Right ventricle myocardium superior (tissue), 1 donor: ENCODE results near the gene GBP2. TPM values are rescaled to one million over a fixed set of nuclear protein-coding genes. Genes with fewer than 3 reads are reported as not detected.

Source experiments
- ATAC-seq: fragments of 200-7000 bp; cut with Tn5 transposase; one replicate; pipeline ENCODE4 v1.9.1; 2020; ENCODE audit warnings: mild to moderate bottlenecking; ENCODE audit not compliant: poor library complexity
- DNase-seq: peaks from one replicate; pipeline ENCODE4 v3.0.0-alpha.2; 2020
- intact Hi-C: fragments of 100-400 bp; cut with DNase I; formaldehyde crosslinking; loops from one replicate; pipeline ENCODE4 v1.11.2; 2022
- long read RNA-seq: library from polyadenylated mRNA; unstranded; transcript quantifications from one replicate; pipeline ENCODE4 v2.0.0, GENCODE V29; 2021
- total RNA-seq: library from RNA; stranded (reverse); fragmentation: NEBNext Ultra II Directional; extraction: Animal tissue kit (Norgen Biotek cat#: 25700); gene quantifications from one replicate; pipeline ENCODE4 v1.2.1, GENCODE V29; 2021
- donor health status: DM: no; HTN: yes; CAD: no; lungs with severe emphysema.

GBP2 gene
- 11.1 TPM for total RNA-seq
- long read RNA-seq, transcript GBP2-201 (11 exons, 2,220 nt): major isoform, 23 of 28 reads
- long read RNA-seq, partial matches to known transcripts: 1 of 28 reads
- long read RNA-seq, other reads (novel, unspliced or antisense): 4 of 28 reads

- ATAC-seq (peak; percentile 85), DNase-seq (no peak)
- intact Hi-C loops: no loop called here
These were observed at the start of gene GBP2 for GRCh38 chr1:89125913-89126580. Gene GBP2 (minus strand): TSS chr1:89126114. CDS start chr1:89121966, 4,148 bp downstream.

- ATAC-seq (no peak), DNase-seq (no peak)
- intact Hi-C loops: no loop called here
These were observed 48.6 kb upstream of the GBP2 start for GRCh38 chr1:89174491-89174890.

- intact Hi-C loops: no loop called here
- DNase-seq (no peak), ATAC-seq (no peak)
These were observed 46.7 kb upstream of the GBP2 start for GRCh38 chr1:89172468-89173143.

GRCh38 chr1:89171067-89171438 is 45.1 kb upstream of the GBP2 start:
- ATAC-seq (no peak), DNase-seq (no peak)
- intact Hi-C loops: no loop called here

- ATAC-seq (no peak), DNase-seq (no peak)
- intact Hi-C loops: no loop called here
These were observed 44.5 kb upstream of the GBP2 start for GRCh38 chr1:89170170-89171066.

GRCh38 chr1:89169166-89169565 is 43.3 kb upstream of the GBP2 start:
- ATAC-seq (no peak), DNase-seq (no peak)
- intact Hi-C loops: no loop called here

GRCh38 chr1:89167590-89168230 is 41.8 kb upstream of the GBP2 start:
- intact Hi-C loops: no loop called here
- DNase-seq (no peak), ATAC-seq (no peak)

GRCh38 chr1:89166705-89167104 is 40.8 kb upstream of the GBP2 start:
- ATAC-seq: no peak
- intact Hi-C loops: no loop called here
- DNase-seq: no peak

- DNase-seq (no peak), ATAC-seq (no peak)
- intact Hi-C loops: no loop called here
These were observed 39.9 kb upstream of the GBP2 start for GRCh38 chr1:89165811-89166210.

GRCh38 chr1:89151047-89151446 is 25.1 kb upstream of the GBP2 start:
- ATAC-seq (no peak), DNase-seq (no peak)
- intact Hi-C loops: no loop called here

GRCh38 chr1:89149976-89150375 is 24.1 kb upstream of the GBP2 start:
- ATAC-seq (no peak), DNase-seq (no peak)

GRCh38 chr1:89149229-89149628 is 23.3 kb upstream of the GBP2 start:
- DNase-seq (peak; percentile 44), ATAC-seq (peak; percentile 53)
- intact Hi-C loops: no loop called here

More at GRCh38 chr1:89149976-89150375, 24.1 kb upstream of the GBP2 start:
- intact Hi-C loops: no loop called here

- DNase-seq: no peak
- no peak for ATAC-seq
- intact Hi-C loops: no loop called here
These were observed 22.1 kb upstream of the GBP2 start for GRCh38 chr1:89147678-89148658.

GRCh38 chr1:89146721-89147120 is 20.8 kb upstream of the GBP2 start:
- intact Hi-C loops: no loop called here
- no peak for ATAC-seq
- DNase-seq: no peak

GRCh38 chr1:89143484-89143883 is 17.6 kb upstream of the GBP2 start:
- intact Hi-C loops: no loop called here
- ATAC-seq (no peak), DNase-seq (no peak)

GRCh38 chr1:89142160-89142559 is 16.2 kb upstream of the GBP2 start:
- no peak for ATAC-seq
- intact Hi-C loops: no loop called here
- no peak for DNase-seq

- no peak for DNase-seq
- intact Hi-C loops: no loop called here
- ATAC-seq: no peak
These were observed 7.8 kb upstream of the GBP2 start for GRCh38 chr1:89133747-89134146.

GRCh38 chr1:89130716-89131115 is 4.8 kb upstream of the GBP2 start:
- intact Hi-C loops: no loop called here
- DNase-seq (no peak), ATAC-seq (no peak)
